Adrenal gland (tissue), 12 donors: ENCODE measurements around the gene HACE1. TPM values are rescaled to one million over a fixed set of nuclear protein-coding genes. Genes with fewer than 3 reads are reported as not detected.

ENCODE experiments used
- DNase-seq, 7 donors: peaks; one replicate each; pipeline ENCODE4 v3.0.0-alpha.2; 2019 to 2020
- H3K27ac ChIP-seq, 5 donors: fragments of 200-600 bp; sonication (generic) in 4 of 5; 1 replicate in 3 of 5; 2 replicates in 2 of 5; pipeline versions ENCODE4 v1.5.1 to v1.8.0; 2016 to 2020; ENCODE audit warnings: mild to moderate bottlenecking in 1 of 5
- H3K27me3 ChIP-seq: fragments of 200-600 bp; 2 replicates; pipeline ENCODE4 v1.8.0; 2021
- H3K36me3 ChIP-seq, 2 donors: fragments of 200-600 bp; replicated peaks in 1 of 2; 1 replicate in 1 of 2; 2 replicates in 1 of 2; pipeline versions ENCODE4 v1.5.1 to v1.8.0; 2018 to 2022
- H3K4me1 ChIP-seq, 2 donors: fragments of 200-600 bp; replicated peaks in 1 of 2; 1 replicate in 1 of 2; 2 replicates in 1 of 2; pipeline versions ENCODE4 v1.5.1 to v1.8.0; 2018 to 2021
- H3K4me3 ChIP-seq, 4 donors: fragments of 200-600 bp; sonication (generic) in 3 of 4; one replicate each; pipeline ENCODE4 v1.5.1; 2016 to 2018
- H3K9me3 ChIP-seq, 3 donors: fragments of 200-600 bp; sonication (generic) in 1 of 3; replicated peaks in 1 of 3; 1 replicate in 2 of 3; 2 replicates in 1 of 3; pipeline versions ENCODE4 v1.5.1 to v1.8.0; 2016 to 2021
- POLR2A ChIP-seq, 2 donors: fragments of 450-650 bp; IDR thresholded peaks; one replicate each; pipeline ENCODE4 v1.6.1; 2017; ENCODE audit warnings: antibody characterized with exemption in 2 of 2, mild to moderate bottlenecking in 2 of 2, moderate library complexity in 1 of 2
- WGBS, 4 donors: extraction: QIAGEN DNeasy Blood & Tissue Kit in 2 of 4; methylation state at CpG; one replicate each; pipeline versions ENCODE4 v1.1.5 to v1.1.7; 2013 to 2017; 5-methylcytosine and 5-hydroxymethylcytosine counted together
- intact Hi-C, 2 donors: fragments of 100-400 bp; cut with DNase I; formaldehyde crosslinking; loops; one replicate each; pipeline versions ENCODE4 v1.14.1 to v1.15.0; 2022 to 2023
- polyA plus RNA-seq, 3 donors: library from polyadenylated mRNA; stranded (reverse); fragments of 200-250 nt in 2 of 3; fragments of 350-450 nt in 1 of 3; fragmentation: Illumina TruSeq in 1 of 3; extraction: RNeasy Lipid Tissue Mini Kit (QIAGEN cat#74804) in 1 of 3; gene quantifications; one replicate each; pipeline ENCODE4 v1.2.3, GENCODE V29; 2013 to 2014
- total RNA-seq, 9 donors: library from RNA; depleted of rRNA in 4 of 9; stranded (reverse); fragments of >200 nt in 4 of 9; fragments of 120-200 nt in 1 of 9; fragmentation: NEBNext Ultra II Directional in 1 of 9; extraction: Animal tissue kit (Norgen Biotek cat#: 25700) in 1 of 9; gene quantifications; one replicate each; pipeline versions ENCODE4 v1.1.0 to v1.2.4, GENCODE V29; 2013 to 2023
- TF ChIP-seq, protein P1 (sequence below), 6 experiments: fragments of 450-650 bp in 4 of 6; fragments of 200-600 bp in 2 of 6; sonication (generic) in 1 of 6; IDR thresholded peaks; 1 replicate in 5 of 6; 2 replicates in 1 of 6; pipeline versions ENCODE4 v1.5.1 to v1.8.0; 2016 to 2021; ENCODE audit warnings: antibody characterized with exemption in 6 of 6, mild to moderate bottlenecking in 2 of 6, moderate library complexity in 1 of 6
- donor health status: healthy with polysubstance abuse.
- donor health status: Bipolar disorder and iron deficiency.
- donor health status: DM: yes; HTN: yes; CAD: no.
- donor health status: DM: no; HTN: no; CAD: no.
- donor health status: DM: no; HTN: no; CAD: no.
- donor health status: DM: yes; HTN: yes; CAD: no.

HACE1 gene
- total and polyA plus RNA-seq, 12 donors, result 5.6 to 14.2 (median 10.7) TPM

GRCh38 chr6:104896914-104897313 is 37.2 kb upstream of the HACE1 start:
- no peak for TF ChIP-seq POLR2A (IDR thresholded peaks at IDR 0.05)
- TF ChIP-seq, protein P1, sequence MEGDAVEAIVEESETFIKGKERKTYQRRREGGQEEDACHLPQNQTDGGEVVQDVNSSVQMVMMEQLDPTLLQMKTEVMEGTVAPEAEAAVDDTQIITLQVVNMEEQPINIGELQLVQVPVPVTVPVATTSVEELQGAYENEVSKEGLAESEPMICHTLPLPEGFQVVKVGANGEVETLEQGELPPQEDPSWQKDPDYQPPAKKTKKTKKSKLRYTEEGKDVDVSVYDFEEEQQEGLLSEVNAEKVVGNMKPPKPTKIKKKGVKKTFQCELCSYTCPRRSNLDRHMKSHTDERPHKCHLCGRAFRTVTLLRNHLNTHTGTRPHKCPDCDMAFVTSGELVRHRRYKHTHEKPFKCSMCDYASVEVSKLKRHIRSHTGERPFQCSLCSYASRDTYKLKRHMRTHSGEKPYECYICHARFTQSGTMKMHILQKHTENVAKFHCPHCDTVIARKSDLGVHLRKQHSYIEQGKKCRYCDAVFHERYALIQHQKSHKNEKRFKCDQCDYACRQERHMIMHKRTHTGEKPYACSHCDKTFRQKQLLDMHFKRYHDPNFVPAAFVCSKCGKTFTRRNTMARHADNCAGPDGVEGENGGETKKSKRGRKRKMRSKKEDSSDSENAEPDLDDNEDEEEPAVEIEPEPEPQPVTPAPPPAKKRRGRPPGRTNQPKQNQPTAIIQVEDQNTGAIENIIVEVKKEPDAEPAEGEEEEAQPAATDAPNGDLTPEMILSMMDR (IDR thresholded peaks at IDR 0.05), result peak in 1 of 6 experiments; percentile 17
- Histone ChIP-seq H3K36me3 (no peaks in the 10 kb centered on the region), H3K9me3 (no peaks in the 10 kb centered on the region), H3K27ac (no peak overlapping the region), H3K27me3 (no peaks in the 10 kb centered on the region), H3K4me1 (no peaks in the 10 kb centered on the region), H3K4me3 (no peak overlapping the region)
- 64 to 67% (median 66%) methylated on average over 5 of the region's 5 CpGs for WGBS, 4 donors
- DNase-seq, result no peak
- intact Hi-C loops, result no loop called here

DNA sequence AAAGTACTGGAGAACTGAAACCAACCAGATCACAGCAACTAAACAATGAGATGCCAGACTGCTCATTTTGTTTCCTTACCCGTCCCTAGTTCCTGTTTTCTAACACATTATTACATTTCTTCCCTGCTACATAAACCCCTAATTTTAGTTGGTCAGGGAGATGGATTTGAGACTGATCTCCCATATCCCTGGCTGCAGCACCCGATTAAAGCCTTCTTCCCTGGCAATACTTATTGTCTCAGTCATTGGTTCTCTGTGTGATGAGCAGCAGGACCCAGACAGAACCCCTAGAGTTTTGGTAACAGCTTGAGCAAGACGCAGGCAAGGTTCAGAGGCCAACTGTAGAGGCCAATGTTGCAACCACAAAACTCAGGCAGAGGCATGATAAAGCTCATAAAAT is 28.3 kb upstream of the HACE1 start:
- intact Hi-C loops, result no loop called here
- no peak overlapping the region for H3K27ac ChIP-seq
- no peak for DNase-seq
- H3K27me3 ChIP-seq, result peaks cover 4% of the 10 kb centered on the region
- H3K36me3 ChIP-seq, result no peaks in the 10 kb centered on the region
- WGBS, 4 donors, result 61 to 71% (median 67%) methylated on average over 3 of the region's 3 CpGs
- H3K4me3 ChIP-seq, result no peak overlapping the region
- H3K4me1 ChIP-seq, result no peaks in the 10 kb centered on the region
- no peaks in the 10 kb centered on the region for H3K9me3 ChIP-seq
- TF ChIP-seq, protein P1 (IDR thresholded peaks at IDR 0.05), result no peak
- no peak for TF ChIP-seq POLR2A (IDR thresholded peaks at IDR 0.05)

GRCh38 chr6:104887350-104887749 is 27.6 kb upstream of the HACE1 start:
- Histone ChIP-seq H3K4me3 (no peak overlapping the region), H3K4me1 (no peaks in the 10 kb centered on the region), H3K9me3 (no peaks in the 10 kb centered on the region), H3K27ac (no peak overlapping the region), H3K27me3 (peaks cover 4% of the 10 kb centered on the region), H3K36me3 (no peaks in the 10 kb centered on the region)
- peak in 1 of 7 donors; percentile 10 for DNase-seq
- no peak for TF ChIP-seq POLR2A (IDR thresholded peaks at IDR 0.05)
- TF ChIP-seq, protein P1 (IDR thresholded peaks at IDR 0.05), result no peak
- 55 to 60% (median 58%) methylated on average over 7 of the region's 7 CpGs for WGBS, 4 donors
- intact Hi-C loops, result no loop called here

DNA sequence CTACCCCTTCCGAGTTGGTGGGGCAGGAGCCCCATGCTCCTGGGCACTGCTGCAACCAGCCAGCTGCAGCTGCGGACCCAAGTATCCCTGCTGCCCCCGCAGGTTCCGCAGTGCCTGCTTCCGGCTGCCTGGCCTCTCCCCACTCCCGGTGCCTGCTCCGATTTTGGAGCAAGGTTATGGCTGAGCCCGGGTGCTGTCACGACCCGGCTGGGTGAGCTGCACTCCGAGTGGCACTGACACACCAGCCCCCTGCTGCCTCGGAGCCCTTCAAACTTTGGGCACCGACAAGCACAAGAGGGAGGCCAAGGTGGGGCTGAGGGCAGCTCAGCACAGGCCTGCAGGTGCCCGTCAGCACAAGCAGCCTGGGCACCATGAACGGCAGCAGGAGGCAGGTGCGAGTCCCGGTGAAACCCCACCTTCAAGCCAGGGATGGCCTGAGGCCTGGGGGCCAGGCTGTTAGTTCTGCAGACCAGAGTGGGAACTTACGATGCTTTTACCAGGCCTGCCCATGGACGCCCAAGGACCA is 25.9 kb upstream of the HACE1 start:
- H3K36me3 ChIP-seq, result no peaks in the 10 kb centered on the region
- intact Hi-C loops, result no loop called here
- no peak overlapping the region for H3K27ac ChIP-seq
- H3K4me1 ChIP-seq, result no peaks in the 10 kb centered on the region
- DNase-seq, result no peak
- H3K9me3 ChIP-seq, result no peaks in the 10 kb centered on the region
- WGBS, 4 donors, result 62 to 90% (median 65%) methylated on average over 3 to 19 of the region's 19 CpGs
- H3K27me3 ChIP-seq, result peaks cover 4% of the 10 kb centered on the region
- no peak overlapping the region for H3K4me3 ChIP-seq
- no peak for TF ChIP-seq POLR2A (IDR thresholded peaks at IDR 0.05)
- TF ChIP-seq, protein P1 (IDR thresholded peaks at IDR 0.05), result no peak
